ENCODE results near the gene MRGPRF. TPM values are rescaled to one million over a fixed set of nuclear protein-coding genes. Genes with fewer than 3 reads are reported as not detected.

MRGPRF gene
- total RNA-seq, 2 donors from 2014 or later = 3.7 to 4.7 TPM

DNA sequence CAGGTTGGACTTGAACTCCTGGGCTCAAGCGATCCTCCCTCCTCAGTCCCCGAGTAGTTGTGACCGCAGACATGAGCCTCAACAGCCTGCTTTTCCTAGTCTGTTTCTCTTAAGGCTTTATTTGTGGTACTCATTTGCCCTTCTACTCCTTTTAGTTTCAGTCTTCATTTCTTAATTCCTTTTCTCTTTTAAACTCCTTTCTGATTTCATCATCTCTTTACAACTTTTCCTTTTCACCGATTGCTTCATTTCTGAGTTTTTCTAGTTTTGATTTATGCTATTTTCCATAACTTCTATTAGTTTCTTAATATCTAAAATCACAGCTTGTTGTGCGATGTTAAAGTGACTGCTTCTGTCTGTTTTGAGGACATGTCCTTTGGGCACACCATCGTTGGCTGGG lies 17.3 kb upstream of the MRGPRF start:
- H3K9ac ChIP-seq (ENCODE audit: extremely low read depth, low read length, poor library complexity, severe bottlenecking) = no peak overlapping the region
- no peak overlapping the region for H3K27ac ChIP-seq (ENCODE audit: low read depth, low read length)
- no peaks in the 10 kb centered on the region for H3K36me3 Mint-ChIP-seq (ENCODE audit: low read depth)
- 89 to 92% methylated on average over 2 to 6 of the region's 6 CpGs for WGBS, 2 experiments (ENCODE audit: insufficient coverage in 1 of 2, insufficient read length in 1 of 2)
- no peaks in the 10 kb centered on the region for H3K4me1 ChIP-seq (ENCODE audit: control insufficient read depth, insufficient read depth, low read length)
- H3K27me3 ChIP-seq (ENCODE audit: control insufficient read depth, insufficient read depth, low read length, poor library complexity, severe bottlenecking) = no peaks in the 10 kb centered on the region
- TF ChIP-seq, protein P1, sequence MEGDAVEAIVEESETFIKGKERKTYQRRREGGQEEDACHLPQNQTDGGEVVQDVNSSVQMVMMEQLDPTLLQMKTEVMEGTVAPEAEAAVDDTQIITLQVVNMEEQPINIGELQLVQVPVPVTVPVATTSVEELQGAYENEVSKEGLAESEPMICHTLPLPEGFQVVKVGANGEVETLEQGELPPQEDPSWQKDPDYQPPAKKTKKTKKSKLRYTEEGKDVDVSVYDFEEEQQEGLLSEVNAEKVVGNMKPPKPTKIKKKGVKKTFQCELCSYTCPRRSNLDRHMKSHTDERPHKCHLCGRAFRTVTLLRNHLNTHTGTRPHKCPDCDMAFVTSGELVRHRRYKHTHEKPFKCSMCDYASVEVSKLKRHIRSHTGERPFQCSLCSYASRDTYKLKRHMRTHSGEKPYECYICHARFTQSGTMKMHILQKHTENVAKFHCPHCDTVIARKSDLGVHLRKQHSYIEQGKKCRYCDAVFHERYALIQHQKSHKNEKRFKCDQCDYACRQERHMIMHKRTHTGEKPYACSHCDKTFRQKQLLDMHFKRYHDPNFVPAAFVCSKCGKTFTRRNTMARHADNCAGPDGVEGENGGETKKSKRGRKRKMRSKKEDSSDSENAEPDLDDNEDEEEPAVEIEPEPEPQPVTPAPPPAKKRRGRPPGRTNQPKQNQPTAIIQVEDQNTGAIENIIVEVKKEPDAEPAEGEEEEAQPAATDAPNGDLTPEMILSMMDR (conservative IDR thresholded peaks at IDR 0.05) = no peak
- no peaks in the 10 kb centered on the region for H3K9me3 Mint-ChIP-seq
- H3K27ac Mint-ChIP-seq = no peak overlapping the region
- no peaks in the 10 kb centered on the region for H3K36me3 ChIP-seq (ENCODE audit: control insufficient read depth, insufficient read depth, low read length)
- H3K4me3 Mint-ChIP-seq = no peak overlapping the region
- H3K4me3 ChIP-seq (ENCODE audit: low read length) = no peak overlapping the region
- H3K9me3 ChIP-seq (ENCODE audit: control insufficient read depth, low read length) = no peaks in the 10 kb centered on the region
- no peaks in the 10 kb centered on the region for H3K27me3 Mint-ChIP-seq (ENCODE audit: insufficient read depth)
- no peaks in the 10 kb centered on the region for H3K4me1 Mint-ChIP-seq
- DNase-seq = no peak

DNA sequence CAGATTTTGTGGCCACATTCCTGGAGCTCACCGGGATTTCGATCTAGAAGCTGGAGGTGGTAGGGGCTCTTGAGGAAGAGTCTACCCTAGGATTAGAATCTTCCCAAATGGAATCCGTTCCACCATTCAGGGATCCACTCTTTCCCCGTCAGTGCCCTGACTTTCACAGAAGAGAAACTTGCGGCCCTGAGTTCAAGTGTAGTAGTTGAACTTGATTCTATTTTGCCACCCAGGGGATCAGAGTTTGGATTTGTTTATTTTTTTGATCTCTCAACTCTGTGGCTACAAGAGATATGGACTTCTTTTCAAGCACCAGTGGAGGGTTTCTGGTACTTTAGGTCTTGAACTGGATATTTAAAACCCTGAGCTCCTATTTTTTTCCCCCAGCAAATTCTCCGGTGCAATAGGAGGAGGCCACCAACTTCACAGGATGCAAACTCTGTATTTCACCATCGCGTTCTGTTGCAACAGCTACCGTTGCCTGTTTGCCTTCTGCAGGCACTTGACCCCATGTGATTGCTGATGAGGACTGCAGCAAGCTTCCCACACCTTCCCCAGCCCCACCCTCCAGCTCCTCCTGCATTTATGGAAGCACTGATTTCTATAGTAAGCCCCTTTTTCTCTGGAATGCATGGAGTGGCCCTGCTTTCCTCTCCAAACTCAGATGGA lies 14.8 kb upstream of the MRGPRF start:
- Mint-ChIP-seq H3K4me1 (no peaks in the 10 kb centered on the region), H3K9me3 (no peaks in the 10 kb centered on the region), H3K27me3 (ENCODE audit: insufficient read depth) (no peaks in the 10 kb centered on the region), H3K27ac (no peak overlapping the region), H3K4me3 (no peak overlapping the region), H3K36me3 (ENCODE audit: low read depth) (no peaks in the 10 kb centered on the region)
- no peak overlapping the region for H3K4me3 ChIP-seq (ENCODE audit: low read length)
- H3K4me1 ChIP-seq (ENCODE audit: control insufficient read depth, insufficient read depth, low read length) = no peaks in the 10 kb centered on the region
- H3K36me3 ChIP-seq (ENCODE audit: control insufficient read depth, insufficient read depth, low read length) = no peaks in the 10 kb centered on the region
- TF ChIP-seq, protein P1 (conservative IDR thresholded peaks at IDR 0.05) = no peak
- H3K27me3 ChIP-seq (ENCODE audit: control insufficient read depth, insufficient read depth, low read length, poor library complexity, severe bottlenecking) = no peaks in the 10 kb centered on the region
- no peak for DNase-seq
- WGBS, 2 experiments (ENCODE audit: insufficient coverage in 1 of 2, insufficient read length in 1 of 2) = 82 to 88% methylated on average over 8 to 9 of the region's 9 CpGs
- H3K9me3 ChIP-seq (ENCODE audit: control insufficient read depth, low read length) = no peaks in the 10 kb centered on the region
- no peak overlapping the region for H3K9ac ChIP-seq (ENCODE audit: extremely low read depth, low read length, poor library complexity, severe bottlenecking)
- H3K27ac ChIP-seq (ENCODE audit: low read depth, low read length) = no peak overlapping the region

DNA sequence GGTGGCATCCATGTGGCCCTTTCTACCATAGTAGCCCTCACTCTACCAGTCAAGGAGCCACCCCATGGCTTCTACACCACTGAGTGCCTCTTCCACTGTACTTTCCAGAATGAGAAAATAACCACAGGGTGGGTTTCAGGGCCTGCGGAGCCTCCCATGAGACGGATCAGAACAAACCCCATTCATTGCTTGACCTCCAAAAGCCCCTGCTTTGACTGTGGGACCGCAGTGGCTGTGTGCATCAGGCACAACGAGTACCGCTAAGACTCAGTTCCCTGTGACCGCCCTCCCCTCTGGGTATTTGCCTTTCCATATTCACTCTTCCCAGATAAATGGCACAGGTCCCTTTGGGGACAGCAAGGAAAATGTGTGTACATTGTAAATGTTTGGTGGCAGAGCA lies 11.5 kb upstream of the MRGPRF start:
- Mint-ChIP-seq H3K9me3 (no peaks in the 10 kb centered on the region), H3K4me1 (no peaks in the 10 kb centered on the region), H3K27ac (no peak overlapping the region), H3K27me3 (ENCODE audit: insufficient read depth) (no peaks in the 10 kb centered on the region), H3K36me3 (ENCODE audit: low read depth) (no peaks in the 10 kb centered on the region), H3K4me3 (no peak overlapping the region)
- 85 to 90% methylated on average over 5 to 6 of the region's 6 CpGs for WGBS, 2 experiments (ENCODE audit: insufficient coverage in 1 of 2, insufficient read length in 1 of 2)
- no peak for DNase-seq
- Histone ChIP-seq H3K27ac (ENCODE audit: low read depth, low read length) (no peak overlapping the region), H3K9me3 (ENCODE audit: control insufficient read depth, low read length) (no peaks in the 10 kb centered on the region), H3K36me3 (ENCODE audit: control insufficient read depth, insufficient read depth, low read length) (no peaks in the 10 kb centered on the region), H3K4me1 (ENCODE audit: control insufficient read depth, insufficient read depth, low read length) (no peaks in the 10 kb centered on the region), H3K4me3 (ENCODE audit: low read length) (no peak overlapping the region), H3K9ac (ENCODE audit: extremely low read depth, low read length, poor library complexity, severe bottlenecking) (no peak overlapping the region), H3K27me3 (ENCODE audit: control insufficient read depth, insufficient read depth, low read length, poor library complexity, severe bottlenecking) (no peaks in the 10 kb centered on the region)
- TF ChIP-seq, protein P1 (conservative IDR thresholded peaks at IDR 0.05) = no peak

Measured in endodermal cell (in vitro differentiated cells).